Stimulated activated CD4-positive, alpha-beta T cell treated with anti-CD3 and anti-CD28 coated beads, Interleukin-15, amount 100 ng/mL, for 1 hour (primary cell): ENCODE results near the gene BCOR.
A peak's percentile ranks its signal among the peaks of the same experiment; 100 is the strongest.

Source experiments
- DNase-seq, 2 donors: peaks; one replicate each; pipeline ENCODE4 v3.0.0-alpha.2; 2020; ENCODE audit warnings: low read depth in 1 of 2, low spot score in 1 of 2

BCOR gene

DNA sequence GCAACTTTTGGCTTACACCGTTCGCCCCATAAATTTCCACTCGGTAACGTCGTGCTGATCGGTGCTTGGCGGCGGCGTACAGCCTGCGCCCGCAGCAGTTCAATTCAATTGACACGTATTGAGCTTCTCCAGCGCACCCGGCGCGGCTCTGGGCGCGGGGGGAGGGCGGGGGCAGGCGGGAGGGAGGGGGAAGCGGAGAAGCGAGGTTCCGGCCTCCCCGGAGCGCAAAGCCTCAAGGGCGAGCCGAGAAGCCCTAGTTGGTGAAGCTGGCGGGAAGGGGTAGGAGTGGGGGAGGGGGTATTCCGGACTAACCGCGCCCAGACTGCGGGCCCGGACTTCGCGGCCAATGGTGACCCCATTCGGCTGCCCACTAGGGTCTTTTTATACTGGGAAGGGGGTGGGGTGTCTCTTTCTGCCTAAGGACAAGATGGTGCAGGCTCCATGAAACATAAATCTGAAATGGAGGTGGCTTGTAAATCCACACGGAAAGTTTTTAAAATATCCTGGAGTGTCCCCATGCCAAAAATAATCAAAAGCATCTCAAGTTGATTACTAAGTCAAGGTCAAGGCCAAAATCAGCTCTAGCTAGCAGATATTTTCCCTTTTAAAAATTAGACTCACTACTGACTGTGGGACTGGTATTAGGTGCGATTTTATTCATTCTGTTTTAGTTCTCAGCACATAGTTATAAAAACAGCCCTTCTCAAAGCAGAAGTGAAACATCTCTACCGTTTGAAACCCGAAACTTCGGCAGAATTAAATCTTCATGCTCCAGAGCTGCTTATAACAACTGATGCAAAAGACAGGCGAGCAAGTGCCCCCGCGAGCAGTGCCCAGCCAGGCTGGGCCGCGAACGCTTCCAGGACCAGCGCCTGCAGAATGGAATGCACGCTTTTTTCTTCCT is 1.5 kb upstream of the BCOR start:
- peak in 1 of 2 donors; percentile 28 for DNase-seq

DNA sequence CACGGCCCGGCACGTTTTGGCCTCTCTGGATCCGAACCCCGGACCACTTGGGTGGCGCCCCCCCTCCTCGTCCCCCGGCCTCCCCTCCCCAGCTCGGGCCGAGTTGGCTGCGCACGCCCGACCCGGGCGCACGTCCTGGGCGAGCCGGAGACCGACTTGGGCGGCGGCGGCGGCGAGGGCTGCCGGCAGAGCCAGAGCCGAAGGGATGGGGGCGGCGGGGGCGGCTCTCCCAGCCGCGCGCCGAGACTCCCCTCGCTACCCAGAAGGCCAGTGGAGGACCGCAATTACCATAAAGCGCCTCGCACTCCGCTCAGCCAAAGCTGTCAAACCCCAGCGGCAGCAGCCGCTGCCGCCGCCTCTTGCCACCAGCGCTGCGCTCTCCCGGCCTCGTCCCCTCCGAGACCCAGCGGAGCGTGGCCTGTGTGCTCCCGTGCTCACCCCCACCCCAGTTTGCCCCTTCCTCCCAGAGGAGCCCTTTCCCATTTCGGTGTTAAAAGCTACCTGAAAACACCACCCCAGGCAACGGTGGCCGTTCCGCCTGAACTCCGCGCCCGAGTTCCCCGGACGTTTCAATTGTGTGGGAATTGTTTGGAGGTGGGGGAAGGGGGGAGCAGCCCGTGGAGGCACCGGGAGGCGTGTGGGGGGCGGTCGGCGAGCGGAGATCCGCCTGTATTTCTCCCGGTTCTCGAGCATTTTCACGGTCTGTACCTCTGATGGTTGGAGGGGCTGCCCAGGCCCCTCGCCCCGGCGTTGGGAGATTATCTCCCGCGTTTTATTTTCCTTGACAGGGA is 701 bp upstream of the BCOR start:
- no peak for DNase-seq

DNA sequence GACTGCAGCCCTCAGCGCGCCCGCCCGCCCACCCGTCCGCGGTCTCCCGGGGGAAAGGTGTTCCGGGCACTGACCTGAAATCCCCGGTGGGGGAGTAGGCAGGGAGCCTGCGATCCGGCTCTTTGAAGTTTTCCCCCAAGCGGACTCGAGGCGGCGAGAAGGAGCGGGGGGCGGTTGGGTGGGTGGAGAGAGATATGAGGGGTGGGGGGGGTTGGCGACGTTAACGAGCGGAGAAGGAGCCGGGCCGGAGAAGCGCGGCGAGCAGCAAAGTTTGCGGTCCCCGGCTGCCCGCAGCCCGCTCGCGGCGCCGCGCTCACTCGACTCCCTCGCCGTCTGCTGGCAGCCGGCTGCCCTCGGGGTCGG is 636 bp downstream of the BCOR start:
- DNase-seq = no peak

DNA sequence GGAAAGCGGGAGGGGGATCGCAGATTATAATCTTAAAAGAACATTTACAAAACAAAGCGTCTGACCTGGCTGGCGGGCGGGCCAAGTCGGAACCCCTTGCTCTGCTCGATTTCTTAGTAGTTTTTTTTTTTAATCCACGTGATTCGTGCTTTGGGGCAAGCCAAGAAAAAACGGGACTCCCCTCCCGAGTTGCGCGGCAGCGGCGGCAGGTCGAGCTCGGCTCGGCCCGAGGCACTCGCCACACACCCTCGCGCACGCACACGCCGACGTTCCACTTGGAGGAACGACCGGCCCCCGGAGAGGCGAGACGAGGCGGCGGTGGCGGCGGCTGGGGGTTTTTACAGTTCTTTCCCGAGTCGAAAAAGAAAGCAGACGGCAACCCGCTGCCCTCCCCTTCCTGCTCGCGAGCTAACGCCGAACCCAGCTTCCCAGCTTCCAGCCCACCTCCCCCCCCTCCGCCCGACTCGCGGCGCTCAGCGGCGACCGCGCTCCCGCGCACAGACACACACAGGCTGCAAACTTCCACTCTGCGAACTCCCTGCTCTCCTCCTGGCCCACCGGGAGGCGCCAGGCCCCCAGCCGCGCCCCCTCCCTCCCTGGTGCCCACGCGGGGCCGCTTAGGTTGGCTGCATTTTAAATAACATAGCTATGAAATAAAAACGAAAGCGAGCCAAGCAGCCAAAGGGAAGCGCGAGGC is 1.2 kb downstream of the BCOR start:
- peak in 1 of 2 donors; percentile 25 for DNase-seq

DNA sequence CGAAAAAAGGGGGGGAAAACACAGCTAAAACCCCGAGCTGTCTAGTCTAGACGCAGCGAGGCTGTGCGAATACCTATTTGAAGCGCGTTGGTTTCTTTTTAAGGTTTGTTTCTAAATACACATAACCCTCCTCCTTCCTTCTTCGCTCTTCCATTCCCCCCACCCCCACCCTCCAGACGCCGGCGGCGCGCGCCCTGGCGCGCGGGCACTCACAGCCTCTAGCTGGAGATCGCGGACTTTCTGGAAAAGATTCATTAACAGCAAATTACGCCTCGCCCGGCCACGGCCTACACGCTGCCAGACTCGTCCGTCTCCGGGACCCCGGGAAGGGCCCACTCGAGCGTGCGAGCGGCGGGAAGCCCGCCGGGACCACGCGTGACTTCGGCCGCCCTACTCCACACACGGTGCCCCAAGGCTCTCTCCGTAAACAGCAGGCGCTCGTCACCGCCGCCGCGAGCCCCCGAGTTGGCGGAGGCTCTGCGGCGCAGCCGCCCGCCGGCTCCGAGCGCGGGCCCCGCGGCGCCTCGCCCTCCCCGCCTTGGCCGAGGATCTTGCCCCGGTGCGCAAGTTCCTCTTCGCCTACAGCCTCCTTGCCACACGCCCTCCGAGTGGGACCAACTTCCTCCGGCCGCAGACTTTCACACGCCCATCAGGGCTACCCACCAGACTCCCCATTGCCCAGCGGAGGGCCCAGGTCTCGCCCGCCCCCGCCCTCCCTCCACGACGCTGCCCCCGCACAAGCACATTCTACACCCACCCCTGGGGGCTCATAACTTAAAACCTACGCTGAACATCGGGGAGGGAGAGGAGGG is 2.0 kb downstream of the BCOR start:
- DNase-seq = no peak

DNA sequence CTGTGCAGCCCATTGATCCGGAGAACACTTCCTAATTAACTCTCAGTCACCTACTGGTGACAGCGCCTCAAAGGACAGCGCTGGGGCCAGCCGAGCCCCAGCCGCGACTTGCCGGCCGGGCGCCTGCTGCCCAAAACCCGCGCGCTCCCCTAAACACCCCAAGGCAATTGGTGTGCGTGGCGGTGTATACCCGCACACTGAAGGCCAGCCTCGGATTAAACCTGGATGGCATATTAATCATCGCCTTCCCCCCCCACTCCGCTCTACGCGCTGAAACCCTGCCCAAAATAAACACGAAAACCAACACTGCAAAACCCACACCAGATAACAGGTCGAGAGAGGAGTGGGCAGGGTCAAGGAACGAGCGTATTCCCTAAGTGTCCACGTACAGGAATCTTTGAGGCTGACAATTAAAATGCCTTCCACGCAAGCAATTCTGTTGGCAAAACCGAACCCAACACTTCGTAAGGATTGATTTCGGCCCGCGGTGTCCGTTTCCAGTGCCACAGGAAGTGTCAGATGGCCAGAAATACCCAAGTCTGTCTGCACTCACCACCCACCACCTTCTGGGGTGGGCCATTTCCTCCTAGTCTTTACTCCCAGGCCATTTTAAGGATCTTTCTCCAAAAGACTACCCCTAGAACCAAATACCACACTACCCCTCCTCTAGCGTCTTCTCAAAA is 2.7 kb downstream of the BCOR start:
- no peak for DNase-seq

DNA sequence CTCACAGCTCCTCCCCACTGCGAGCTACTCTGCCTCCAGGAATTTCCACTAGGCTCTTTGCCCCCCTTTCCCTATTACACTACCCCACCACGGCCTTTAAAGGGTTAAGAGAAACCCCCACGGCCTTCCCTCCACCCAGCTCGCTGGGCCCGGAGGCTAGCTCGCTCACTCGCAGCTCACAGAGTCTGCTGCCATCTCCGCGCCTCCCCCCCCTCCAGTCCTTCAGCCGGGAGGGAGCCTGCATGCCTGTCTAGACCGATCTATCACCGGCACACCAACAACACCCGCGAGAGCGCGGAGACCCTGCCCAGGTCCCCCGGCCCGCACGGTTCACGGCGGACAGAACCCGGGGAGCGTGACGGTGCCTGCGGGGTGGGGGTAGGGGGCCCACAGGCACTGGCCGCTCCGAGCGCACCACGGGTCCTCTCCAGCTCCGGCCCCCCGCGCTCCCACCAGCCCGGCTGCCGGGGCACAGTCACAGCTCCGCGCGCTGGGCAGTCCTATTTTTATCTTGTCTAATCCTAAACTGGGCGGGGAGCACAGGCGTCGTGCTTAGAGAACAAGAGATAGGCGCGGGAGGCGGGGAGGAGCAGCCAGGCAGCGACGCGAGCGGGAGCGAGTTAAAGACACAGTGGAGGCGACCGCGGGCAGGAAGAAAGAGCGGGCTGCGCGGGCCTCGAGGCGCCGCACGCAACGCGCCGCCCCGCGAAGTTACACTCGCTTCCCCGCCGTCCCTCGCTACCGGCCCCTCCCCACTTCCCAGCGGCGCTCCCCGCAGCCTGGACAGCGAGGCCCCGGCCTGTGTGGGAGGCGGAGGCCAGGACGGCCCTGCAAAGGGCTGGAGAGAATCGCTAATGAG is 3.5 kb downstream of the BCOR start:
- no peak for DNase-seq

DNA sequence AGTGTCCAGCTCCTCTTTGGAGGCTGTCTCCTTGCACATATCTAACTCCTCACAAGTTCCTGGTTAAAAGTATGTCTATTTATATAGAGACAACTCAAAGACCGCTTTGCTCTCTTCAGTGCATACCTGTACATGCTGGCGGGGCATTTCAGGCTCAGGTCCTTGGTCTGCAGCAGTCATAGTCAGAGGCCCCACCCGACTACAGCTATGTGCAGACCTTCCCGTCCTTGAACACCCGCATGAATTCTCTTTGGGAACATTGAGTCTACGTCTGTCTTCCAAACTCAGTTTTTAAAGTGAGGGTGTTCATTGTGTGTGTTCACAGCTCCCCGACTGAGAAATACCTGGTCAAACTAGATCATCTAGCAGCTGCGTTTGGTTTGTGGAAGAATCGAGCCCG is 4.2 kb downstream of the BCOR start:
- DNase-seq = no peak

DNA sequence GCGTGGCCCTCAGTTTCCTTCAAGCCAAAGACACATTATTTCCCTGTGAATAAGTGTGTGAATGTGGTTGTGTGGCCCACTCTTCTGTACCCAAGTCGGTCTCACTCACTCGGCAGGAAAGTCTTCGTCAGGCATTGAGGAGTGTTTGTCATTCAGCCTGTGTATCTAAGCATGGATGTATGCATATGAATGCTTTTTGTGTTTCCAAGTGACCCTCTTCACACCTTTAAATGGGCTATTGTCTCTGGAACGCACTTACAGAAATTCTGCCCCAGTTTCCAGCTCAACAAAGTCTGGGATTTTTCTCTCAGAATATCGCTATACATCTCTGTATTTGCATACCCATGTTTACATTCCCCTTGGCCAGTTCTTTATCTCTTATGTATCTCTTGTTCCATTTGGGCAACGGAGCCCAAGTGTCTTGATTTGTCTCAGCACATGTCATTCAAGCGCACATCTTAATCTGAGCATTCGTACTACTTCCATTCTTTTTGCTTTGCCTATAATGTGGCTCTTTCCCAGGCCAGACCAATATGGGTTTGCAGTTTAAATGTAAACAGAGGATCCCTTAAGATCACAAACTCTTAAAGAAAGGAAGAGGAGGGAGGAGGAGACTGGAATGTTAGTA is 4.8 kb downstream of the BCOR start:
- DNase-seq = no peak

DNA sequence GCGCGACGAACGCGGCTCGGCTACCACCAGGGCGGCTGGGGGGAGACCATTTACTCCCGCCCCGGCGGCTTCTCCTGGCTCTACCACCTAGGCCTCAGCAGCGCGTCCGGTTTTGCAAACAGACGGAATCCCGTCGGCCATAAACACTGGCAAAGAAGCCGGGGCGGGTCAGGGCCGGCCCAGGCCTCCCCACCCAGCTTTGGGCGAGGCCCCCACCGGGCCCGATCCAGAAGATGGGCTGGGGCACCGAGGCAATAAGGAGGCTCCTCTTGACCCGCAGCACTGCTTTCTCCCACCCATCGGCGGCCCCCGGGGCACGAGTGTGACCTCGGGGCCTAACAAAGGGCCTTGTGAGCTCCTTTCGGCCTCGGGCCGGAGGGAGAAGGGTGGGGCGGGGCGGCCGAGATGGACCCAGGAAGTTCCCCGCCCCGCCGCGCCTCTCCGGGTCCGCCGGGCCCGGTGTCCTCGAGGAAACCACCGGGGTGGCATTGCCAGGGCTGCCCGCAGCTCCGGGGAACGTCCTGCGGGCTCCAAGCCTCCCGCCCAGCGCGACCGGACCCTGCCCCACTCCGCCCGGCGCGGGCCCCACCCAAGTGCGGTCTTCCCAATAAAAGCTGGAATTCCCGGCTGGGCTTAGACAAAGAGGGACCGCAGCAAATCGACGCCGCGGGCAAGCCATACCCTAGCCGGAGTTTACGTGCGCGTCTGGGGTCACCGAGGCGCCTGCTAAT is 5.9 kb downstream of the BCOR start:
- no peak for DNase-seq

DNA sequence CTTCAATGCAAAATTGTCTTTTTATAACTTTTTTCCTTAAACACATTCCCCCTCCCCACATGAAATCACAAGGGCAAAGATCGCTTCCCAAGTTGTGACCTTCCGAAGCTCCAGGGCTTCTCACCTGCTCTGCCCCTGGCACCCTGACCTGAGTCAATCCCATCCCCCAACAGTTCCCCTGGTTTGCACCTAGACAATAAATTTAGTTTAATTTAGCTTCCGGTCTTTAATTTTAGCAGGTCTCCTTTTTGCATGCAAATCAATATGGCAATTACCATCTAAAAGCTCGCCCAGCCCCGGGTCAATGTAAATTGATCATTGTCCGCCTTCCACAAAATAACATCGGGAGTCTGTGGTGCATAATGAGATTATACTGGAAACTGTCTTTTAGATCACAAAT is 6.8 kb downstream of the BCOR start:
- no peak for DNase-seq

DNA sequence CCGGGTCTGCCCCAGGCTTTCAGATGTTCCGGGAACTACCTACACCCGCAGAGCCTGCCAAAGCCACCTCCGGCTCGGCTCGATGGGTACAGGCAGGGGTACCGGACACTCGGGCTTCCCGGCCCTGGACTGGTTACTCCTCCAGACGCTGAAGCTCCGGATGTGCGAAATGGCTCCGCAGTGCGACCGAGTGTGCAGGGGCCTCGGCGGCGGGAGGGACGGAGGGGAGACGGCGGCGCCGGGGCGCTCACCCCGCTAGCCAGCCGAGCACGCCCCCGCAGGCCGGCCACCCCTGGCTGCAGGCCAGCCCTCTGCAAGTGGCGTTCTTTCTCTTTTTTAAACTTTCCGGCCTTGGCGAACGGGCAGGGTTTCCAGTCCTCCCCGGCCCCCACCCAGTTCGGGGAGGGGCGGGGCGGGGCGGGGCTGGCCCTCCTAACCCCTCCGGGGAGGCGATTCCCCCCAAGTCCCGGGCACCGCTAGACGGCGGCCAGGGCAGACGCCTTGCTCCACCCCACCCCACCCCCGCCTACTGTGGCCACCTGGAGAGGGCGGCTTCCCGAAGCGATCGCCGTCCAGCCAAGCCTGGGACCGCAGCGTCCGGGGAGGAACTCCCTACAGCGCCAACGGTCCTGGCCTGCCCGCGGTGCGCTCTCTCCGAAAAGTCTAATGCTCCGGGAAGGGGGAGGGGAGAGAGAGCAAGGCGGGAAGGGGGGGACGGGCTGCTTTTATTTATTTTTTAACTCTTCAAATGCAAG is 7.5 kb downstream of the BCOR start:
- DNase-seq = no peak

DNA sequence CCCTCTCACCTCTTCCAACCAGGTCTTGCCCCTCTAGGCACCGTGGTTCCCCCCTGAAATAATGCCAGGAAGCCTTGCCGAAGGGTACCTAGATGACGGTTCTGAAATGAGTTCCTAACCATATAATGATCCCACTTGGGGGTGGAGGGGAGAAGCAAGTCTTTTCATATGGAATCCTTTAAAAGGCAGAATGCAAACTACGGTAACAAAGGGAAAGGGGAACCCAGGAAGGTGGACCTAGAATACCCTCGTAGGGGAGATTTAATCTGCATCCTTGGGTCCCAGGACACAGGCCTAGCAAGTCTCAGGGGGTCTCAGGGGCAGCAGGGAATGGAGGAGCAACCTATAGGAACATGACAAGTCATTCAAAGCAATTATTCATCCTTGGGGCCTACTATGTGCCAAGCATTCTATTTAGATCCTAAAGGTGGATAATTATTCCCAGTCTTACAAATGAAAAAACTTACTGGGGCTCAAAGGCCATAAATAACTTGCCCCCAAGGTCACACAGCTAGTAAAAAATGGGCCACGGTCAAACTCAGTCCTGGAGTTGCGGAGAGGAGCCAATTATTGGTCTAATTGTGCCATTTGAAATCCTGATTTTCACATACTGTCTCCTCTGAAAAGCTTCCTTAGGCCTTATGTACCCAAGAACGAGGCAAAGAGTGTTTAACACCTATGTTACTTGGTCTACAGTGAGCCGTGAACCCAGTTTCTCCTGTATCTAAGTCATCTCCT is 8.8 kb downstream of the BCOR start:
- no peak for DNase-seq

DNA sequence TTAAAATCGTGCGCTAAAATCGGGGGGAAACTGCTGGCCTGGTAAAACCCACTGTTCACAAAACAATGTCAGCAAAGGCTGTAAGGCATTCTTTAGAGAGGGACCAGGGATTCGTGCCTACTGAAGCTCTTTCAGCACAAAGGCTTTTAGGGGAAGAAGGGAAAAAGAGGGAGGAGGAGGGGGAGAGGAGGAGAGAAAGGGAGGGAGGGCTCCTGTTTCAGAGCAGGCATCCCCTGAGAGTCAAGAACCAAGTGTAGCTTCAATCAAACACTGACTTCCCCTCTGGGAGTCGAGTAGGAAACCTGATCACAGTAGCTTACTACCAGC is 9.5 kb downstream of the BCOR start:
- no peak for DNase-seq

DNA sequence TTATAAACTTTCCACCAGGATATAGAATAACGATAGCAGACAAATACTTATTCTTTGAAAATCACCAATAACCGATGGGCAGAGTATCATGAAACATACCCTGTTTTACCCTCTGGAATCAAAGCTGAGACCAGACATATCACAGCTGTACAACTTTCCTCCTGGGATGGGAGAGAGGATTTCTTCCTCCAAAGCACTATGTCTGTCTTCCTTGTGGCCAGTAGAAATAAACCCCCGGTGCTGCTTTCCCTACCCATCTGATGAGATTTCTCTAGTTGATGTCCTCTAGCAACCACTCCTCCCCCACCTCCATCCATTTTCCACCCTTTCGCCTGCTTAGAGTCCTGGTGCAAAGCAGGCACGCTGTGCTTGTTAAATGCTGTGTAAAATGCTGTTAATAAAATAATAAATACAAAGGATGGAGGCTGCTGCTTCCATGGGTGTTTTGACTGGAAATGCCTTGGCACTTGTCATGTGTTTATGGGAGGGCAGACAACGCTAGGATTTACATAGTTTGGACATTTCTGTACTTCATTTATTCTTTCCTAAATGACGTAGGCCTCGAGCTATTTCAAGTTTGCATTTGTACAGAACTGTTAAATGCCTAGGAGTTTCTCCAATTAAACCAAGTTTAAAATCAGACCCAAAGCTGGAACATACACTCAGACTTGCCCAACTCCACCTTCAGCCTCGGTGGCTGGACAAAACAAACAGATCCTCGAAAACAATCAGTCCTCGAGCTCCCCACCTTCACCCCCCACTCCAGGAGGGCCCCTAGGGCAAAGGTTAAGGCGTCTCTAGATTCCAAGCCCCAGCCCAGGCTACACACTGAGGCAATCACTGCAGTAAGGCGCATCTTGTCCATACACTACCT is 10.1 kb downstream of the BCOR start:
- DNase-seq = no peak
